NCI-H82 treated with DMSO at 0.1 percent for 48 hours (cell line): Measurements from ENCODE around the gene SEPTIN10.

Experiments used
- DNase-seq: peaks from one replicate; lab custom pipeline; 2025; ENCODE audit not compliant: unreplicated experiment; lab: John Stamatoyannopoulos, UW

SEPTIN10 gene

GRCh38 chr2:109525836-109526235 is 87.9 kb downstream of the SEPTIN10 start:
- no peak for DNase-seq

- DNase-seq, result no peak
These were observed 90.0 kb downstream of the SEPTIN10 start for GRCh38 chr2:109523536-109524361.

GRCh38 chr2:109523121-109523520 is 90.6 kb downstream of the SEPTIN10 start:
- no peak for DNase-seq

GRCh38 chr2:109522063-109522374 is 91.7 kb downstream of the SEPTIN10 start:
- DNase-seq, result no peak

- peak; percentile 61 for DNase-seq
These were observed 92.3 kb downstream of the SEPTIN10 start for GRCh38 chr2:109521233-109522062.

GRCh38 chr2:109519513-109519912 is 94.3 kb downstream of the SEPTIN10 start:
- DNase-seq, result no peak

- no peak for DNase-seq
These were observed 96.5 kb downstream of the SEPTIN10 start for GRCh38 chr2:109517118-109517889.

GRCh38 chr2:109516445-109517117 is 97.2 kb downstream of the SEPTIN10 start:
- DNase-seq, result peak; percentile 2

- no peak for DNase-seq
These were observed 98.9 kb downstream of the SEPTIN10 start for GRCh38 chr2:109514857-109515256.

- no peak for DNase-seq
These were observed 99.8 kb downstream of the SEPTIN10 start for GRCh38 chr2:109513749-109514588.

GRCh38 chr2:109513230-109513629 is 100.5 kb downstream of the SEPTIN10 start:
- DNase-seq, result no peak

- DNase-seq, result no peak
These were observed 101.7 kb downstream of the SEPTIN10 start for GRCh38 chr2:109512076-109512475.

GRCh38 chr2:109511168-109511567 is 102.6 kb downstream of the SEPTIN10 start:
- no peak for DNase-seq

- peak; percentile 29 for DNase-seq
These were observed 103.4 kb downstream of the SEPTIN10 start for GRCh38 chr2:109510136-109511028.

GRCh38 chr2:109508556-109508955 is 105.2 kb downstream of the SEPTIN10 start:
- DNase-seq, result no peak

- DNase-seq, result no peak
These were observed 105.9 kb downstream of the SEPTIN10 start for GRCh38 chr2:109507828-109508227.

- DNase-seq, result no peak
These were observed 106.5 kb downstream of the SEPTIN10 start for GRCh38 chr2:109507217-109507616.

- no peak for DNase-seq
These were observed 110.6 kb downstream of the SEPTIN10 start for GRCh38 chr2:109503191-109503590.

- no peak for DNase-seq
These were observed 112.3 kb downstream of the SEPTIN10 start for GRCh38 chr2:109501461-109501860.
